Parathyroid adenoma (tissue), 2 donors: Measurements from ENCODE around the gene SLC39A8.

ENCODE experiments used
- H2AFZ ChIP-seq: fragments of 300-600 bp; sonication (generic); one replicate; pipeline ENCODE4 v1.7.0; 2017; ENCODE audit warnings: antibody characterized with exemption, mild to moderate bottlenecking
- H3K27ac ChIP-seq: fragments of 300-600 bp; sonication (generic); one replicate; pipeline ENCODE4 v1.7.0; 2017
- H3K27me3 ChIP-seq: fragments of 300-600 bp; sonication (generic); one replicate; pipeline ENCODE4 v1.7.0; 2017; ENCODE audit warnings: low read length; ENCODE audit not compliant: control insufficient read depth, insufficient read depth
- H3K36me3 ChIP-seq: fragments of 300-600 bp; sonication (generic); one replicate; pipeline ENCODE4 v1.7.0; 2017; ENCODE audit warnings: low read length; ENCODE audit not compliant: control insufficient read depth, insufficient read depth
- H3K4me1 ChIP-seq: fragments of 300-600 bp; sonication (generic); one replicate; pipeline ENCODE4 v1.7.0; 2017; ENCODE audit warnings: control low read depth
- H3K4me2 ChIP-seq: fragments of 300-600 bp; sonication (generic); one replicate; pipeline ENCODE4 v1.7.0; 2017; ENCODE audit warnings: low read length
- H3K4me3 ChIP-seq: fragments of 300-600 bp; sonication (generic); one replicate; pipeline ENCODE4 v1.7.0; 2017; ENCODE audit warnings: low read depth, low read length
- H3K79me2 ChIP-seq: fragments of 300-600 bp; sonication (generic); one replicate; pipeline ENCODE4 v1.7.0; 2017; ENCODE audit warnings: control low read depth
- H3K9ac ChIP-seq: fragments of 300-600 bp; sonication (generic); one replicate; pipeline ENCODE4 v1.7.0; 2017; ENCODE audit warnings: mild to moderate bottlenecking
- H3K9me3 ChIP-seq: fragments of 300-600 bp; sonication (generic); one replicate; pipeline ENCODE4 v1.7.0; 2017; ENCODE audit warnings: low read length; ENCODE audit not compliant: control insufficient read depth
- CTCF ChIP-seq: fragments of 300-600 bp; sonication (generic); IDR thresholded peaks from one replicate; pipeline ENCODE4 v1.7.0; 2017; ENCODE audit warnings: antibody characterized with exemption, mild to moderate bottlenecking
- donor health status: primary hyperparathyroidism.

Gene SLC39A8

GRCh38 chr4:102317459-102317858 is 27.8 kb downstream of the SLC39A8 start:
- no peak for TF ChIP-seq CTCF
- Histone ChIP-seq H3K4me1 (peaks cover 3% of the 10 kb centered on the region), H3K27ac (no peak overlapping the region), H3K27me3 (no peaks in the 10 kb centered on the region), H3K79me2 (no peaks in the 10 kb centered on the region), H3K4me2 (no peak overlapping the region), H2AFZ (no peak overlapping the region), H3K9ac (no peak overlapping the region), H3K36me3 (no peaks in the 10 kb centered on the region), H3K9me3 (no peaks in the 10 kb centered on the region), H3K4me3 (no peak overlapping the region)

- Histone ChIP-seq H3K79me2 (no peaks in the 10 kb centered on the region), H3K4me3 (no peak overlapping the region), H3K9me3 (no peaks in the 10 kb centered on the region), H3K27me3 (no peaks in the 10 kb centered on the region), H3K4me2 (no peak overlapping the region), H3K36me3 (no peaks in the 10 kb centered on the region), H3K9ac (no peak overlapping the region), H2AFZ (no peak overlapping the region), H3K27ac (no peak overlapping the region), H3K4me1 (peaks cover 3% of the 10 kb centered on the region)
- TF ChIP-seq CTCF = no peak
Measured at GRCh38 chr4:102316585-102316984, 28.7 kb downstream of the SLC39A8 start.

DNA sequence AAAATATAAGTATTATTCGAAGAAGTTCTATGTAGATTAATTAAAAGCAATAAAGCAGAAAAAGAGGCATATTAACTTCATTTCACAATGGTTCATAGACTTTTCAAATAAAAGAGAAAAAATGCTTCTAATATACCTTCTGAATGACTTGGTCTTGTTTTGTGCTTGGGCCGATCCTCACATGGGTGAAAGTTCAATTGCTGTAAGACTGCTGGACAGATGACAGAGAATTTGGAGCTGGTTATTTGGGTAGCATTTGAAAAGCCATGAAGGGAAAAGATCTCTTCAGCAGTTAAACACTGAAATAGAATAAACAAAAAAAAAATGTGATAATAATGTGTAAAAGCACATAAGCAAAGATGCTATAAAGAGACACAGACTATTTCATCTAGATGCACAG is 29.8 kb downstream of the SLC39A8 start:
- no peaks in the 10 kb centered on the region for H3K9me3 ChIP-seq
- no peaks in the 10 kb centered on the region for H3K36me3 ChIP-seq
- no peak overlapping the region for H3K9ac ChIP-seq
- H3K79me2 ChIP-seq = no peaks in the 10 kb centered on the region
- no peaks in the 10 kb centered on the region for H3K27me3 ChIP-seq
- no peak overlapping the region for H3K4me2 ChIP-seq
- no peak overlapping the region for H3K27ac ChIP-seq
- H3K4me3 ChIP-seq = no peak overlapping the region
- peaks cover 3% of the 10 kb centered on the region for H3K4me1 ChIP-seq
- no peak overlapping the region for H2AFZ ChIP-seq
- no peak for TF ChIP-seq CTCF

- no peaks in the 10 kb centered on the region for H3K27me3 ChIP-seq
- H2AFZ ChIP-seq = no peak overlapping the region
- H3K9ac ChIP-seq = no peak overlapping the region
- TF ChIP-seq CTCF = no peak
- no peak overlapping the region for H3K4me2 ChIP-seq
- no peak overlapping the region for H3K27ac ChIP-seq
- no peaks in the 10 kb centered on the region for H3K4me1 ChIP-seq
- H3K79me2 ChIP-seq = no peaks in the 10 kb centered on the region
- H3K36me3 ChIP-seq = no peaks in the 10 kb centered on the region
- no peak overlapping the region for H3K4me3 ChIP-seq
- no peaks in the 10 kb centered on the region for H3K9me3 ChIP-seq
Measured at GRCh38 chr4:102312417-102312816, 32.9 kb downstream of the SLC39A8 start.

DNA sequence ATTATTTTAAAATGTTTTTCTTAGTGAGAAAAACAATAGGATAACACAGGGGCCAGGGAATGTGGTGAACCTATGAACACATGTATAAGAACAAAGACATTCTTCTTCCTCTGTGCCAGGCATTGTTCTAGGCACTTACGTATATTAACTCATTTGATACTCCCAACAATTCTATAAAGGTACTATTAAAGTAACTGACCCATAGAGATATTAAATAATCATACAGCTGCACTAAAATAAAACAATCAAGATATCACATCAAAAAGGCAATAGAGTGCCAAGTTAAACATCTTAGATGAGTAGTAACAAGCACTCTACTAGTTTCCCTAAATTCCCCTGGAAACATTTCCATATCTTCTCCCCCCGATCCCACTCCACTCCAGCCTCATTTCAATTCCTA is 33.4 kb downstream of the SLC39A8 start:
- Histone ChIP-seq H3K27ac (no peak overlapping the region), H3K4me2 (no peak overlapping the region), H3K9ac (no peak overlapping the region), H3K4me3 (no peak overlapping the region), H3K36me3 (no peaks in the 10 kb centered on the region), H3K79me2 (no peaks in the 10 kb centered on the region), H2AFZ (no peak overlapping the region), H3K4me1 (no peaks in the 10 kb centered on the region), H3K9me3 (no peaks in the 10 kb centered on the region), H3K27me3 (no peaks in the 10 kb centered on the region)
- no peak for TF ChIP-seq CTCF
